Mononuclear cell (primary cell): ENCODE measurements around the gene SLC46A3. TPM values are rescaled to one million over a fixed set of nuclear protein-coding genes. Genes with fewer than 3 reads are reported as not detected.

Experiments
- H3K27me3 ChIP-seq: 2 replicates; pipeline ENCODE4 v1.6.0; 2011; ENCODE audit warnings: low read length, control low read depth; ENCODE audit not compliant: insufficient read depth
- H3K4me1 ChIP-seq: 2 replicates; pipeline ENCODE4 v1.5.1; 2011; ENCODE audit warnings: mild to moderate bottlenecking, low read length, control low read depth; ENCODE audit not compliant: insufficient read depth
- H3K4me3 ChIP-seq: 2 replicates; pipeline ENCODE4 v1.5.1; 2011; ENCODE audit warnings: mild to moderate bottlenecking, low read length, moderate library complexity
- H3K9me3 ChIP-seq: 2 replicates; pipeline ENCODE4 v1.5.1; 2011; ENCODE audit warnings: low read depth, mild to moderate bottlenecking, control low read depth, low read length
- total RNA-seq: library from RNA; depleted of rRNA; stranded (reverse); fragments of >200 nt; gene quantifications from one replicate; pipeline ENCODE4 v1.2.3, GENCODE V29; 2012

The SLC46A3 gene
- total RNA-seq, 1 donor = 8.1 TPM

DNA sequence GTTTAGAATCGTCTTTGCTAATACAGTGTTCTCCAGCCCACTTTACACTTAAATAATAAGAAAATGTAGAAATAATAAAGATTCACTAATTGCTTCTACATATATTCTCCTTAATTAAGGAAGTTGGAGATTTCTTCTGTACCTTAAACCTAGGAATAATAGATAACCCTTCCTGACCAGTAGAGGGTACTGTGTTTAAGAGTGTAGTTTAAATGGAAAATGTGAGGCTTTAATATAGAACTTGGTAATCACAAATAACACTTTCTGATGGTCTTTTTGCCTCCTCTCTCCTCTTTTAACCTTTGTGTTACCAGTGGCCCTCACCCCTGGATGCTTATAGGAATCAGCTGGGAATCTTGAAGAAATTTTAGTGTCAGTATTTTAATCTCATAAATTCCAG, 39.1 kb downstream of the SLC46A3 start:
- no peaks in the 10 kb centered on the region for H3K27me3 ChIP-seq
- no peaks in the 10 kb centered on the region for H3K4me1 ChIP-seq
- H3K9me3 ChIP-seq = no peaks in the 10 kb centered on the region
- H3K4me3 ChIP-seq = no peak overlapping the region

- H3K9me3 ChIP-seq = no peaks in the 10 kb centered on the region
- no peaks in the 10 kb centered on the region for H3K27me3 ChIP-seq
- no peaks in the 10 kb centered on the region for H3K4me1 ChIP-seq
- no peak overlapping the region for H3K4me3 ChIP-seq
These were observed 40.0 kb downstream of the SLC46A3 start for GRCh38 chr13:28678809-28679208.

DNA sequence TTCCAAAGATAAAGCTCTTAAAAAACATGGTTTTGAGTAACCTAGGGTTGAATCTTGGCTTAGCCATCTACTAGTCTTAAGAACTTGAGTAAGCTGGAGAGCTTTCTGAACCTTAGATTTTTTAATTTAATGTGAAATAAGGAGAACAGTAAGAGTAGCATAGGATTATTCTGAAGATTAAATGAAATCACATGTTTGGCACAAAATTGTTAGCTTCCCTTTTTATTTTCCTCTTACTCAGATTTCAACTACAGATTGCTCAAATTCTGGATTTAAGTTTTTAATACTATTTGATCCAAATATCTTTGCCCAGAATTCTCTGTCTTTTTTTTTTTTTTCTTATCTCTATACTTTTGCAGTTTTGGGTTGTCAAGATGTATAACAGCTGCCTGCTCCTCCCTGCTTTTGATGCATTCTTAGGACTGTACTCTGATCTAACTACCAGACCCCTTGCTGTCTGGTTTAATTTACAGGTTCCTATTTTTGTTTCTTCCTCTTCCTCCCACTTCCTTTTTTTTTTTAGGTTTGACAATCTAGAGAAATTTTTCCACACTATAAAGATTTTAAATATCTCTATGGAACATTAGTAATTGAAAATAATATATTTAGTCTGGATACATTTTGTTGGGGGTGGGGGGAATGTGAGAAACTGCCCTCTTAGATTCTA, 47.5 kb downstream of the SLC46A3 start:
- H3K4me1 ChIP-seq = peaks cover 32% of the 10 kb centered on the region
- no peaks in the 10 kb centered on the region for H3K27me3 ChIP-seq
- no peak overlapping the region for H3K4me3 ChIP-seq
- H3K9me3 ChIP-seq = no peaks in the 10 kb centered on the region

DNA sequence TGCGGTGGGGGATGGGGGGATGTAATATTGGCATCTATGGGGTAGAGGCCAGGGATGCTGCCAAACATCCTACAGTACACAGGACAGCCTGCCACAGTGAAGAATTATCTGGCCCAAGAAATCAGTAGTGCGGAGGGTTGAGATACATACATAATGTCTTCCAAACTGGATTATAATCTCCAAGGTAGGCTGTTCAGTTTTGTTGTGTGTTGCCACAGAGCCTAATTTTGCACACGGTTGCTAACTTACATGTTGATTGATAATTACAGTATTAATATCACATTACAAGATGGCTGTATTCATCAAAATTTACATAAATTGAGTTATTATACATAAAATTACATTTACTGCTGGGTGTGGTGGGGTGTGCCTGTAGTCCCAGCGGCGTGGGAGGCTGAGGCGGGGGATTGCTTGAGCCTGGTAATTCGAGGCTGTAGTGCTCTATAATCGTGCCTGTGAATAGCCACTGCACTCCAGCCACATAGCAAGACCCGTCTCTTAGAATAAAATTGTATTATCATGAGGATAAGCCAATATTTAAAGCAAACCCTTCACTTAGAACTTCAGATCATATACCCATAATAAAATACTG, 51.8 kb downstream of the SLC46A3 start:
- no peaks in the 10 kb centered on the region for H3K9me3 ChIP-seq

GRCh38 chr13:28659621-28659970, 59.2 kb downstream of the SLC46A3 start:
- Histone ChIP-seq H3K9me3 (no peaks in the 10 kb centered on the region), H3K4me3 (peak overlapping the region; percentile 89), H3K27me3 (no peaks in the 10 kb centered on the region), H3K4me1 (peaks cover 37% of the 10 kb centered on the region)

More for the DNA sequence above, 51.8 kb downstream of the SLC46A3 start:
- H3K4me1 ChIP-seq = peaks cover 27% of the 10 kb centered on the region
- no peaks in the 10 kb centered on the region for H3K27me3 ChIP-seq
- no peak overlapping the region for H3K4me3 ChIP-seq

DNA sequence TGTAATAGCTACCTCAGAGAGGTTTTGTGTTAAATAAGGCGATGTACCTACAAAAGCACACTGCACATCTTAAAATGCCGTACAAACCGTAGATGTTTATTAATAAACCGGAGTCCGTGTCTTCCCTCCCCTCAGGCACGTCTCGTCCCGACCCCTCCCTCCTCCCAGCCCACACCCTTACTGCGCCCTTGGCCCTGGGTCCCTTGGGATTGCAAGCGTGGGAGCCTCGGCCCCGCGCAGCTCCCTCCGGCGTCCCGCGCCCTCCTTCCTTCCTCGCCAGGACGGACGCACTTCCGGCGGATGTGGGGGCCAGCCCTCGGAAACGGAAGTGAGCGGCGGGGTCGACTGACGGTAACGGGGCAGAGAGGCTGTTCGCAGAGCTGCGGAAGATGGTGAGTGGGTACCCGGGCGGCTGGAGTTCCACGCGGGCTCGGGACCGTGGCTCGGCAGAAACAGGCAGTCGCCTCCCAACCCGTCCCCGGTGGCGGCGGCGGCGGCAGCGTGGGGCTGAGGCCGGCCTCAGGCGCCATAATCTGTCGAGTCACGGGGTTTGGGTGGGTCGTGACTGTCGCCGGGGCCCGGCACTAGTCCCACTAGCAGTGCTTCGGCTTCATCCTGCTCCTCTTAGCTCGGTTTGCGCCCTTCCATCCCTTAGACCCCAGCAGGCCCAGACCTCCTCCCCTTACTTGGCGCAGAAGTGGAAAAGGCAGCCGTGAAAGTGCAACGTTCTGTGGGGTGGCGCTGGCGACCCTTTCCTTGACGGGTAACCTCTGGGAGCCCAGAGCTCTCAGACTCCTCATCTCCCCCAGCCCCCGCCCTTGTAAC, 59.8 kb downstream of the SLC46A3 start, which contains the start of gene POMP:
Gene POMP (plus strand): TSS at position 335 of the 825 bp plus-strand sequence. CDS start 55 bp downstream, at position 390.
- peaks cover 37% of the 10 kb centered on the region for H3K4me1 ChIP-seq
- no peaks in the 10 kb centered on the region for H3K9me3 ChIP-seq
- H3K27me3 ChIP-seq = no peaks in the 10 kb centered on the region
- peak within 1 kb of the TSS; percentile 89 for H3K4me3 ChIP-seq

- H3K4me3 ChIP-seq = peak overlapping the region; percentile 89
- H3K4me1 ChIP-seq = peaks cover 37% of the 10 kb centered on the region
- no peaks in the 10 kb centered on the region for H3K9me3 ChIP-seq
- H3K27me3 ChIP-seq = no peaks in the 10 kb centered on the region
These were observed 60.3 kb downstream of the SLC46A3 start for GRCh38 chr13:28658539-28658795.

DNA sequence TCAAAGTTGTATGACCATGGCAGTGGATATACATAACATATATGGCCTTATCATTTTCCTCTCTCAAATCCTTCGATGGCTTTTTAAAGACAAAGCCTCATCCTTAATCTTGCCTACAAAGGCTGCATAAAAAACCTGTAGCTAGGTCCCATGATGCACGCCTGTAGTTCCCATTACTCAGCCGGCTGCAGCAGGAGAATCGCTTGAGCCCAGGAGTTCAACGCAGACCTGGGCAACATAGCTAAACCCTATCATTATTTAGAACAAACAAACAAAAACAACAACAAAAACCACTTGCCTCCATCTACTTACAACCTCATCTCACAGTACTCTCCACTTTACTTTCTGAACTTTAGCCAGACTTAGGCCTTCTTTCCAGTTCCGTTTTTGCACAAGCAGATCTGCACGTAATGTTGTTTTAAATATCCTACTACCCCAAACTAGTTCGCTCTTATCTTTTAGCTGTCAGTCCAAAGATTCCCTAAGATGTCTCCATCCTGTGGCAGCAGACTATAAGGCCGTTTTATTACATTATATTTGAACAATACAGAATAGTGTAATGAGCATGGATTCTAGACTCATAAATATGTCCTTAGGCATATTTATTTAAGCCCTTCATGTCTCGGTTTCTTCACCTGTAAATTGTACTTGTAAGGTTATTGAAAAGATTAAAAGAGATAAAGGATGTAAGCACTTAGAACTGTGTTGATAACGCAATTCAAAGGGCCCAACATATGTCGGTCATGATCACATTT, 60.8 kb downstream of the SLC46A3 start:
- Histone ChIP-seq H3K4me1 (peaks cover 37% of the 10 kb centered on the region), H3K9me3 (no peaks in the 10 kb centered on the region), H3K4me3 (peak overlapping the region; percentile 89), H3K27me3 (no peaks in the 10 kb centered on the region)

DNA sequence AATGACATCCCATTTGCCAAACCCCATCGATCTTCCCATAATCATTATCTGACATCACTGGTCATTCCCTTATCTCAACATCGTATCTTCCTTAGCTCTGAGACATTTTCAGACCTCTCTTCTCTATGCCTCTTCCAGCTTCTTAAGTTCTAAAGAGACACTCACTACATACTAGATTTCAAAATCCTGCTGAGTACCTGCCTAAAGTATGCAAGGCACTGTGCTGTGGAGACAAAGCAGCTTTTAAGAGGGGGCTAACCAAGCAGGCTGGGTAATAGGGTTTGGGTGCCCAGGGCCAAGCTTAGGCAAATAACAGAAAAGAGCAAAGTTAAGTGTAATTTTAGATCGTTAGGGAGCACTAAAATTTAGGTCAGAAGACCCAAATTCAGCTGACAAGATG, 63.2 kb downstream of the SLC46A3 start:
- Histone ChIP-seq H3K4me3 (no peak overlapping the region), H3K4me1 (peaks cover 28% of the 10 kb centered on the region), H3K27me3 (no peaks in the 10 kb centered on the region), H3K9me3 (no peaks in the 10 kb centered on the region)

GRCh38 chr13:28654276-28654675, 64.5 kb downstream of the SLC46A3 start:
- no peaks in the 10 kb centered on the region for H3K9me3 ChIP-seq
- H3K27me3 ChIP-seq = no peaks in the 10 kb centered on the region
- H3K4me1 ChIP-seq = peaks cover 18% of the 10 kb centered on the region
- no peak overlapping the region for H3K4me3 ChIP-seq

- H3K4me1 ChIP-seq = peaks cover 14% of the 10 kb centered on the region
- H3K27me3 ChIP-seq = no peaks in the 10 kb centered on the region
- H3K9me3 ChIP-seq = no peaks in the 10 kb centered on the region
- H3K4me3 ChIP-seq = no peak overlapping the region
These were observed 65.7 kb downstream of the SLC46A3 start for GRCh38 chr13:28653111-28653510.

- Histone ChIP-seq H3K4me3 (no peak overlapping the region), H3K4me1 (peaks cover 2% of the 10 kb centered on the region), H3K27me3 (no peaks in the 10 kb centered on the region), H3K9me3 (no peaks in the 10 kb centered on the region)
These were observed 66.9 kb downstream of the SLC46A3 start for GRCh38 chr13:28651810-28652401.

DNA sequence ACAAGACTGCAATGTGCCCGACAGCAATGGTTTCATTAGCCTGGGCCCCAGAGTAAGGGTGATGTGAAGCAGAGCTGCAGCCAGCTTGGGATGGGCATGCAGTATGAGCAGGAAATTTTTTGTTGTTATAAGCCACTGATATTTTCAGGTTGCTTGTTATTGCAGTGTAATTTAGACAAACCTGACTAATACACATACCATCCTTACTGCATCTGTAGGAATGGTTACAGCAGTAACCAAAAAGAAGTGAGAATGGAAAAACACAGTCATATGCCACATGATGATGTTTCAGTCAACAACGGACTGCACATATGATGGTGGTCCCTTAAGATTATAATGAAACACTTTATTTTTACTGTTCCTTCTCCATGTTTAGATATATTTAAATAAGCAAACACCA, 68.5 kb downstream of the SLC46A3 start:
- Histone ChIP-seq H3K27me3 (no peaks in the 10 kb centered on the region), H3K4me1 (no peaks in the 10 kb centered on the region), H3K9me3 (no peaks in the 10 kb centered on the region), H3K4me3 (no peak overlapping the region)
